B cell (primary cell): ENCODE results near the gene ABI3BP.

Experiments used
- CTCF ChIP-seq: fragments of 200-600 bp; IDR thresholded peaks from one replicate; pipeline ENCODE4 v1.8.0; 2022; ENCODE audit warnings: antibody characterized with exemption, mild to moderate bottlenecking
- EZH2 ChIP-seq: IDR thresholded peaks from 2 replicates; pipeline ENCODE4 v1.6.1; 2012; ENCODE audit warnings: borderline replicate concordance, low read depth, mild to moderate bottlenecking, moderate library complexity, low read length; ENCODE audit not compliant: insufficient read depth, poor library complexity, severe bottlenecking

- TF ChIP-seq CTCF (no peak), EZH2 (no peak)
Measured at GRCh38 chr3:100825574-100825973, 167.6 kb downstream of the ABI3BP start.
